Osteoblast (primary cell): ENCODE results near the gene PRRT3. TPM values are rescaled to one million over a fixed set of nuclear protein-coding genes. Genes with fewer than 3 reads are reported as not detected.
A peak's percentile ranks its signal among the peaks of the same experiment; 100 is the strongest.

ENCODE experiments used
- DNase-seq: peaks from one replicate; pipeline ENCODE4 v3.0.0; 2011; ENCODE audit warnings: low spot score, mixed read lengths; ENCODE audit not compliant: insufficient read length; ENCODE audit errors: missing footprints
- H2AFZ ChIP-seq: 2 replicates; pipeline ENCODE4 v1.6.0; 2011; ENCODE audit warnings: mild to moderate bottlenecking, low read length
- H3K27ac ChIP-seq: 2 replicates; pipeline ENCODE4 v1.5.1; 2011; ENCODE audit warnings: mild to moderate bottlenecking, low read depth, low read length, moderate library complexity
- H3K27me3 ChIP-seq: 2 replicates; pipeline ENCODE4 v1.6.0; 2012; ENCODE audit warnings: mild to moderate bottlenecking, control low read depth, inconsistent platforms, low read length, moderate library complexity; ENCODE audit not compliant: insufficient read depth
- H3K36me3 ChIP-seq: 2 replicates; pipeline ENCODE4 v1.5.1; 2011; ENCODE audit warnings: mild to moderate bottlenecking, low read length, control low read depth, moderate library complexity; ENCODE audit not compliant: insufficient read depth
- H3K4me1 ChIP-seq: 2 replicates; pipeline ENCODE4 v1.5.1; 2011; ENCODE audit warnings: mild to moderate bottlenecking, low read length, control low read depth, moderate library complexity; ENCODE audit not compliant: insufficient read depth
- H3K4me2 ChIP-seq: 2 replicates; pipeline ENCODE4 v1.6.0; 2011; ENCODE audit warnings: mild to moderate bottlenecking, low read length; ENCODE audit not compliant: insufficient read depth
- H3K4me3 ChIP-seq: fragments of 200-600 bp; sonication (generic); 3 replicates; pipeline ENCODE4 v1.5.1; 2012; ENCODE audit warnings: mild to moderate bottlenecking, low read length, inconsistent platforms; ENCODE audit not compliant: insufficient read depth
- H3K79me2 ChIP-seq: 2 replicates; pipeline ENCODE4 v1.6.0; 2012; ENCODE audit warnings: mild to moderate bottlenecking, low read length, control low read depth, inconsistent platforms; ENCODE audit not compliant: insufficient read depth
- H3K9me3 ChIP-seq: 2 replicates; pipeline ENCODE4 v1.5.1; 2011; ENCODE audit warnings: low read depth, low read length, control low read depth
- H4K20me1 ChIP-seq: 2 replicates; pipeline ENCODE4 v1.6.0; 2012; ENCODE audit warnings: mild to moderate bottlenecking, low read length, control low read depth; ENCODE audit not compliant: insufficient read depth
- total RNA-seq: library from RNA; depleted of rRNA; stranded (reverse); fragments of >200 nt; gene quantifications from 2 replicates; pipeline ENCODE4 v1.2.3, GENCODE V29; 2012
- TF ChIP-seq, protein P1 (sequence below): IDR thresholded peaks from 2 replicates; pipeline ENCODE4 v1.5.1; 2011; ENCODE audit warnings: mild to moderate bottlenecking, low read depth, low read length, moderate library complexity; ENCODE audit errors: extremely low read depth

Gene PRRT3
- total RNA-seq, 1 donor, result 4.3 TPM

DNA sequence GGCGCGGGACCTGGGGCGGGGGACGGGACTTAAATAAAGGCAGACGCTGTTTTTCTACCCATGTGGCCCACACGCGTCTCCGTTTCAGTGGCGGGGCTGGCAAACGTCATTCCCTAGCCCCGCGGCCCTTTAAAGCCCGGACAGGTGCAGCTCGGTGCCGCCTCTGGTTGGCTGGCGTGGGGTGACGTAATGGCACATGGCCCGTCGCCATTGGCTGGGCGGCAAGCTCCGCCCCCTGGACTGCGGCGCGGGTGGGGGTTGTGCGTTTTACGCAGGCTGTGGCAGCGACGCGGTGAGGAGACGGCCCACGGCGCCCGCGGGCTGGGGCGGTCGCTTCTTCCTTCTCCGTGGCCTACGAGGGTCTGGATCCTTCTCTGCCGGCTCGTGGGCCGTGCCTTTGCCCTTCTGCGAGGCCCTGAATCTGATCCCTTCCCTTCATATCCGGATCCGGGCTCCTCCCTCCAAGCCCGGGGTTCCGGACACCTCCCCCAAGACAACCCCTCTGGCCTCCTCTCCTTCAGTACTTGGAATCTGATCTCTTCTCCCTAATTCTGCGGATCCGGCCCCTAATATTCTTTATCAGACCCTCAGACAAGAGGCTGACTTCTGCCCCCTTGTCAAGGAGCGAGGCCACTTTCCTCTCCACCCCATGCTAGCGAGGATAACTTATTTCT is 18.5 kb downstream of the PRRT3 start, which contains the start of gene CRELD1:
Gene CRELD1 (plus strand): TSS at position 274 of the 674 bp plus-strand sequence. CDS start 605 bp downstream, outside the sequence.
- peak; percentile 98 for DNase-seq
- TF ChIP-seq, protein P1, sequence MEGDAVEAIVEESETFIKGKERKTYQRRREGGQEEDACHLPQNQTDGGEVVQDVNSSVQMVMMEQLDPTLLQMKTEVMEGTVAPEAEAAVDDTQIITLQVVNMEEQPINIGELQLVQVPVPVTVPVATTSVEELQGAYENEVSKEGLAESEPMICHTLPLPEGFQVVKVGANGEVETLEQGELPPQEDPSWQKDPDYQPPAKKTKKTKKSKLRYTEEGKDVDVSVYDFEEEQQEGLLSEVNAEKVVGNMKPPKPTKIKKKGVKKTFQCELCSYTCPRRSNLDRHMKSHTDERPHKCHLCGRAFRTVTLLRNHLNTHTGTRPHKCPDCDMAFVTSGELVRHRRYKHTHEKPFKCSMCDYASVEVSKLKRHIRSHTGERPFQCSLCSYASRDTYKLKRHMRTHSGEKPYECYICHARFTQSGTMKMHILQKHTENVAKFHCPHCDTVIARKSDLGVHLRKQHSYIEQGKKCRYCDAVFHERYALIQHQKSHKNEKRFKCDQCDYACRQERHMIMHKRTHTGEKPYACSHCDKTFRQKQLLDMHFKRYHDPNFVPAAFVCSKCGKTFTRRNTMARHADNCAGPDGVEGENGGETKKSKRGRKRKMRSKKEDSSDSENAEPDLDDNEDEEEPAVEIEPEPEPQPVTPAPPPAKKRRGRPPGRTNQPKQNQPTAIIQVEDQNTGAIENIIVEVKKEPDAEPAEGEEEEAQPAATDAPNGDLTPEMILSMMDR, result no peak

DNA sequence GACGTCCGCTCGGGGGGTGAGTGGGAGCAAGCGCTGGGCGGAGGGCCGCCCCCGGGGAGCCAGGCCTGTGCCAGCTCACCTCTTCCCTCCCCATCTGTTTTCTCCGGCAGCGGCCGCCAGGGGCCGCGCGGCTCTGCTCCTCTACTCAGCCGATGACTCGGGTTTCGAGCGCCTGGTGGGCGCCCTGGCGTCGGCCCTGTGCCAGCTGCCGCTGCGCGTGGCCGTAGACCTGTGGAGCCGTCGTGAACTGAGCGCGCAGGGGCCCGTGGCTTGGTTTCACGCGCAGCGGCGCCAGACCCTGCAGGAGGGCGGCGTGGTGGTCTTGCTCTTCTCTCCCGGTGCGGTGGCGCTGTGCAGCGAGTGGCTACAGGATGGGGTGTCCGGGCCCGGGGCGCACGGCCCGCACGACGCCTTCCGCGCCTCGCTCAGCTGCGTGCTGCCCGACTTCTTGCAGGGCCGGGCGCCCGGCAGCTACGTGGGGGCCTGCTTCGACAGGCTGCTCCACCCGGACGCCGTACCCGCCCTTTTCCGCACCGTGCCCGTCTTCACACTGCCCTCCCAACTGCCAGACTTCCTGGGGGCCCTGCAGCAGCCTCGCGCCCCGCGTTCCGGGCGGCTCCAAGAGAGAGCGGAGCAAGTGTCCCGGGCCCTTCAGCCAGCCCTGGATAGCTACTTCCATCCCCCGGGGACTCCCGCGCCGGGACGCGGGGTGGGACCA is 19.2 kb downstream of the PRRT3 start:
- Histone ChIP-seq H3K27ac (peak overlapping the region; percentile 61), H3K4me2 (peak overlapping the region; percentile 88), H2AFZ (peak overlapping the region; percentile 94), H3K27me3 (no peaks in the 10 kb centered on the region), H3K36me3 (peaks cover 23% of the 10 kb centered on the region), H3K4me1 (peaks cover 14% of the 10 kb centered on the region), H3K79me2 (peaks cover 4% of the 10 kb centered on the region), H4K20me1 (no peaks in the 10 kb centered on the region), H3K9me3 (no peaks in the 10 kb centered on the region), H3K4me3 (peak overlapping the region; percentile 91)
- TF ChIP-seq, protein P1, result peak; percentile 63
- DNase-seq, result peak; percentile 98

More for the DNA sequence above, 18.5 kb downstream of the PRRT3 start, which contains the start of gene CRELD1:
- Histone ChIP-seq H2AFZ (peak within 1 kb of the TSS; percentile 94), H3K79me2 (peaks cover 4% of the 10 kb centered on the region), H3K4me3 (peak within 1 kb of the TSS; percentile 91), H3K4me2 (peak within 1 kb of the TSS; percentile 88), H3K36me3 (peaks cover 17% of the 10 kb centered on the region), H4K20me1 (no peaks in the 10 kb centered on the region), H3K4me1 (peaks cover 14% of the 10 kb centered on the region), H3K27me3 (no peaks in the 10 kb centered on the region), H3K9me3 (no peaks in the 10 kb centered on the region), H3K27ac (peak within 1 kb of the TSS; percentile 87)

DNA sequence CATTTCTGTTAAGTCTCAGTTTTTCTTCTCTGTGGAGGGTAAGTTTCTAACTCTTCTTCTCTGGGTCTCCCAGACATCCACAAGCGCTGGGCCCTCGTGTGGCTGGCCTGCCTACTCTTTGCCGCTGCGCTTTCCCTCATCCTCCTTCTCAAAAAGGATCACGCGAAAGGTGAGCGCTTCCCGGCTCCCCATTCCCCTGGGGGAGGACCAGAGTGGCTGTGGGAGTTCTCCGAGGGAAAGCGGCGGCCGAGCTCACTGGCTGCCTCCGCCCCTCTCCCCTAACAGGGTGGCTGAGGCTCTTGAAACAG is 19.7 kb downstream of the PRRT3 start:
- H3K4me1 ChIP-seq, result peaks cover 14% of the 10 kb centered on the region
- H2AFZ ChIP-seq, result peak overlapping the region; percentile 86
- DNase-seq, result no peak
- H3K36me3 ChIP-seq, result peaks cover 20% of the 10 kb centered on the region
- no peaks in the 10 kb centered on the region for H3K27me3 ChIP-seq
- H3K4me3 ChIP-seq, result peak overlapping the region; percentile 91
- peak overlapping the region; percentile 88 for H3K4me2 ChIP-seq
- TF ChIP-seq, protein P1, result no peak
- H3K79me2 ChIP-seq, result peaks cover 4% of the 10 kb centered on the region
- H3K27ac ChIP-seq, result peak overlapping the region; percentile 61
- H3K9me3 ChIP-seq, result no peaks in the 10 kb centered on the region
- H4K20me1 ChIP-seq, result no peaks in the 10 kb centered on the region

DNA sequence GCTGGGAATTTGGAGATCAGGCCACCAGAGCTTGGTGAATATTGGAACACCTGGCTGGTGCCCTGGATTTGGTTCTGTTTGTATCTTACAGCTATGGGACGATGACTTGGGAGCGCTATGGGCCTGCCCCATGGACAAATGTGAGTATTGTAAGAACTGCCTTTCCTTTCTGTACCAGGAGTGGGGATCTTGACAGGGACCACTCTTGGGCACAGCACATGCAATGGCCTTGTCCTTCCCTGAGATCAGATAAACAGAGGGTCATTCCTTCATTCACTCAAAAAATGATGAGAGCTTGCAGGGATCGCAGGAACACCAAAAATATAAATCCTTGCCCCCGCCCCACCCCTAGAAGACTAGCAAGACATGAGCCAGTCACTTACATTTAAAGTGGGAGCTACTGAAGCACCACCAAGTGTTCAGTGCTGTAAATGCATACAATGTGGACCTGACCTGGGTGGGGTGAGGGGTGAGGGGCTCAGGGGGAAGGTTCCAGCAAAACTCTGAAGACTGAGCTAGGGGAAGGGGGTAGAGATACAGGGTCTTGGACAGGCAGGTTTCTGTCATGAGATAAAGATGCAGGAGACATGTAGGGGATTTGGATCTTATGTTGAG is 21.3 kb downstream of the PRRT3 start:
- Histone ChIP-seq H3K27me3 (no peaks in the 10 kb centered on the region), H3K9me3 (no peaks in the 10 kb centered on the region), H3K4me2 (no peak overlapping the region), H2AFZ (no peak overlapping the region), H4K20me1 (no peaks in the 10 kb centered on the region), H3K79me2 (peaks cover 4% of the 10 kb centered on the region), H3K4me3 (no peak overlapping the region), H3K27ac (no peak overlapping the region), H3K4me1 (peaks cover 14% of the 10 kb centered on the region), H3K36me3 (peaks cover 14% of the 10 kb centered on the region)
- TF ChIP-seq, protein P1, result peak; percentile 25
- no peak for DNase-seq
